NCI-H2196 treated with DMSO at 0.1 percent for 48 hours (cell line): ENCODE results near the gene ATXN1.
A peak's percentile ranks its signal among the peaks of the same experiment; 100 is the strongest.

Source experiments
- DNase-seq: peaks from one replicate; lab custom pipeline; 2025; ENCODE audit not compliant: unreplicated experiment; lab: John Stamatoyannopoulos, UW

ATXN1 gene

GRCh38 chr6:16354692-16355091, 406.6 kb downstream of the ATXN1 start:
- no peak for DNase-seq

- no peak for DNase-seq
Measured at GRCh38 chr6:16352821-16353438, 408.3 kb downstream of the ATXN1 start.

GRCh38 chr6:16352258-16352635, 409.0 kb downstream of the ATXN1 start:
- no peak for DNase-seq

GRCh38 chr6:16349544-16349943, 411.7 kb downstream of the ATXN1 start:
- DNase-seq = no peak

GRCh38 chr6:16346831-16347230, 414.4 kb downstream of the ATXN1 start:
- no peak for DNase-seq

- no peak for DNase-seq
Measured at GRCh38 chr6:16345449-16346330, 415.6 kb downstream of the ATXN1 start.

- DNase-seq = no peak
Measured at GRCh38 chr6:16344756-16345155, 416.5 kb downstream of the ATXN1 start.

- no peak for DNase-seq
Measured at GRCh38 chr6:16343593-16343992, 417.7 kb downstream of the ATXN1 start.

- no peak for DNase-seq
Measured at GRCh38 chr6:16339265-16339587, 422.0 kb downstream of the ATXN1 start.

- no peak for DNase-seq
Measured at GRCh38 chr6:16338577-16339264, 422.5 kb downstream of the ATXN1 start.

GRCh38 chr6:16337295-16337975, 423.8 kb downstream of the ATXN1 start:
- DNase-seq = no peak

- DNase-seq = no peak
Measured at GRCh38 chr6:16336911-16337294, 424.4 kb downstream of the ATXN1 start.

GRCh38 chr6:16336056-16336818, 425.0 kb downstream of the ATXN1 start:
- no peak for DNase-seq

GRCh38 chr6:16335176-16335575, 426.1 kb downstream of the ATXN1 start:
- no peak for DNase-seq

GRCh38 chr6:16334671-16335070, 426.6 kb downstream of the ATXN1 start:
- DNase-seq = no peak

- no peak for DNase-seq
Measured at GRCh38 chr6:16333580-16333979, 427.7 kb downstream of the ATXN1 start.

- peak; percentile 65 for DNase-seq
Measured at GRCh38 chr6:16332175-16332542, 429.1 kb downstream of the ATXN1 start.

- DNase-seq = peak; percentile 67
Measured at GRCh38 chr6:16331384-16332174, 429.7 kb downstream of the ATXN1 start.

GRCh38 chr6:16329233-16329632, 432.0 kb downstream of the ATXN1 start:
- no peak for DNase-seq

- no peak for DNase-seq
Measured at GRCh38 chr6:16327777-16328325, 433.4 kb downstream of the ATXN1 start.
